ENCODE measurements around the gene CALB2.
A peak's percentile ranks its signal among the peaks of the same experiment; 100 is the strongest.
"Not testable (repeated sequence)": the region's sequence is repeated elsewhere in the genome, so short reads cannot be mapped to it uniquely, and the experiment has no call there.

Gene CALB2

GRCh38 chr16:71353736-71354135 is 4.8 kb upstream of the CALB2 start:
- DNase-seq: no peak

- no peak for DNase-seq
Observed at GRCh38 chr16:71354156-71354555, 4.4 kb upstream of the CALB2 start.

- no peak for DNase-seq
Observed at GRCh38 chr16:71356051-71356740, 2.3 kb upstream of the CALB2 start.

GRCh38 chr16:71356936-71357335 is 1.6 kb upstream of the CALB2 start:
- not testable (repeated sequence) for DNase-seq

GRCh38 chr16:71357681-71358080 is 842 bp upstream of the CALB2 start:
- peak; percentile 43 to 54 for DNase-seq

- no peak for DNase-seq
Observed at GRCh38 chr16:71359431-71359830, 908 bp downstream of the CALB2 start.

- DNase-seq: no peak
Observed at GRCh38 chr16:71360378-71360777, 1.9 kb downstream of the CALB2 start.

GRCh38 chr16:71364133-71364681 is 5.7 kb downstream of the CALB2 start:
- DNase-seq: no peak

GRCh38 chr16:71365021-71365420 is 6.5 kb downstream of the CALB2 start:
- DNase-seq: no peak

- DNase-seq: peak; percentile 70 to 72
Observed at GRCh38 chr16:71367241-71367976, 8.9 kb downstream of the CALB2 start.

GRCh38 chr16:71368958-71369357 is 10.4 kb downstream of the CALB2 start:
- no peak for DNase-seq

GRCh38 chr16:71369494-71369893 is 11.0 kb downstream of the CALB2 start:
- DNase-seq: no peak

GRCh38 chr16:71371237-71371636 is 12.7 kb downstream of the CALB2 start:
- no peak for DNase-seq

- no peak for DNase-seq
Observed at GRCh38 chr16:71373073-71373472, 14.6 kb downstream of the CALB2 start.

- no peak for DNase-seq
Observed at GRCh38 chr16:71376465-71377157, 18.1 kb downstream of the CALB2 start.

- no peak for DNase-seq
Observed at GRCh38 chr16:71379711-71380110, 21.2 kb downstream of the CALB2 start.

GRCh38 chr16:71380831-71381230 is 22.3 kb downstream of the CALB2 start:
- DNase-seq: no peak

- DNase-seq: no peak
Observed at GRCh38 chr16:71383054-71383773, 24.7 kb downstream of the CALB2 start.

- no peak for DNase-seq
Observed at GRCh38 chr16:71384073-71384724, 25.7 kb downstream of the CALB2 start.

GRCh38 chr16:71387045-71387871 is 28.7 kb downstream of the CALB2 start:
- no peak for DNase-seq

GRCh38 chr16:71389330-71389729 is 30.8 kb downstream of the CALB2 start:
- DNase-seq: no peak

All from SHP77 (cell line).